Activated CD8-positive, alpha-beta memory T cell treated with anti-CD3 and anti-CD28 coated beads, Interleukin-2, amount 50 U/mL, for 4 hours (primary cell): ENCODE measurements around the gene CACFD1.

Experiments used
- DNase-seq: peaks from one replicate; pipeline ENCODE4 v3.0.0-alpha.2; 2020

Gene CACFD1

DNA sequence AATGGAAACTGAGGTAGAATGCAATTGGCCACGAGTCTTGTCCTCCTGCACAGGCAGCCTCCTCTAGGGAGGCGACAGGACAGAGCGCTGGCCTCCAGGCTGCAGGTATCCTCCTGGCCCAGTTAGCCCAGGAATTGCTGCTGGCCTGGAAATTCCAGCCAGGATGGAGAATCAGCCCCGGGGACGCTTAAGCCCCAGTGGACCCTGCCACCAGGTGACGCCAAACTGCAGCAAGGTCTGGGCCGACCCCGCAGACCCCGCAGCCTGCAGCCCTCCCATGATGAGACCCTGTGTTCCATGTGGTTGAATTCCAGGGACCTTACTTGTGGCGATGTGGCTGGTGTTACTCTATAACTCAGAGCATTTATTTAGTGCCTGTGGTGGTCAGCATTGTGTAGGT, 7.3 kb downstream of the CACFD1 start:
- DNase-seq = no peak

DNA sequence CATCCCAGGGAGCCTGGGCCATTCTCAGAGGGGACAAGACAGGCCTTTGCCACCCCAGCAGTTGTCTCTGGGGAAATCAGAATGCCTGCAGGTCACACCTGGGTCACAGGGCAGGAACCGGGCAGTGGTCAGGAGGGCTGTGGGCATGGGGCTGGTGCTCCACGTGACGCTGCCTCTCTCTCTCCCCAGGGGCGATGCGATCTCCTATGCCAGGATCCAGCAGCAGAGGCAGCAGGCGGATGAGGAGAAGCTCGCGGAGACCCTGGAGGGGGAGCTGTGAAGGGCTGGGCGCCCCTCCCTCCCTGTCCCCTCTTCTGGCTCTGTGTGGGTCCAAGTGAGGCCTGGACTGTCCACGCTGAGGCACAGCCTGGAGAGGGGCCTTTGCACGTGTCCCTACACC, 8.6 kb downstream of the CACFD1 start:
- DNase-seq = no peak

DNA sequence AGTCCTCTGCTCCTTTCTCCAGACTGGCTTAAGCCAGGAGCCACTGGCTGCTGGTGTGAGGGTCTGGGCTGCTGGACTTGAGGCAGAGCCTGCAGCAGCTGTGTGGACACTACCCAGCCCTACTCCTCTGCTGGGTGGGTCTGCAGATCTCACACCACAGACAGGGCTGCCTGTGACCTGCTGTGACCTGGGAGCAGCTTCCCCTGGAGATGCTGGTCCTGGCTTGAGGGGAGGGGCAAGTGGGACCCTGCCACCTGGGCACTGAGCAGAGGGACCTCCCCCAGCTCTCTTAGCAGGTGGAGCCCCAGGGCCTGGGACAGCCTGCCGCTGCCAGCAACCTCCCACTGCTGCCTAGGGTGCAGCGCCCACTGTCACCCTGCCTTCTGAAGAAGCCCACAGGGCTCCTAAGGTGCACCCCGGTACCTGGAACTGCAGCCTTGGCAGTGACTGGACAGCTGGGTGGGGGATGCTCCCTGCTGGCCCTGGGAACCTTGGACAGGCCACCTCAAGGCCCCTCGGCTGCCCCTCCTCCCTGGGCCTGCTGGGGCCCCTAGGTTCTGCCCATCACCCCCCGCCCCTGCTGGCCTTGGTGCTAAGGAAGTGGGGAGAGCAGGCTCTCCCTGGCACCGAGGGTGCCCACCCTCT, 9.1 kb downstream of the CACFD1 start:
- no peak for DNase-seq

DNA sequence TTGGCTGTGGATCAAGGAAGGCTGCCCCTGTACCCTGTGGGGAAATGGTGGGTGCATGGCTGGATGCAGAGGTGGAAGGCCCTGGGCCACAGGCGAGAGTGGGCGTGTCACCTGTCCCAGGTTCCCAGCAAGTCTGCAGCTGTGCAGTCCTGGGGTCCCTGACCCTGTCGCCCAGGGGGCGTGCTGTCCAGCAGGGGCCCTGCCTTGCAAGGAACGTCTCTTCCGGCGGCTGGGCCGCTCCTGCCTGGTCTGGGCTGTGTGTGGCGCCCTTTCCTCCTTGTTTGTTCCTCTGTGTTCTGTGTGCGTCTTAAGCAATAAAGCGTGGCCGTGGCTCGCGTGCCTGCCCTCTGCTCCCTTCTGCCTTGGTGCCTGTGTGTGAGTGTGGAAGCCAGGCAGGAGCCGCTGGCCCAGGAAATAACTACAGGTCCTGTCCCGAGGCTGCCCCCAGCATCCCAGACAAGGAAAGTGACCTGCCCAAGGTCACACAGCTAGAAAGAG, 10.7 kb downstream of the CACFD1 start:
- no peak for DNase-seq

DNA sequence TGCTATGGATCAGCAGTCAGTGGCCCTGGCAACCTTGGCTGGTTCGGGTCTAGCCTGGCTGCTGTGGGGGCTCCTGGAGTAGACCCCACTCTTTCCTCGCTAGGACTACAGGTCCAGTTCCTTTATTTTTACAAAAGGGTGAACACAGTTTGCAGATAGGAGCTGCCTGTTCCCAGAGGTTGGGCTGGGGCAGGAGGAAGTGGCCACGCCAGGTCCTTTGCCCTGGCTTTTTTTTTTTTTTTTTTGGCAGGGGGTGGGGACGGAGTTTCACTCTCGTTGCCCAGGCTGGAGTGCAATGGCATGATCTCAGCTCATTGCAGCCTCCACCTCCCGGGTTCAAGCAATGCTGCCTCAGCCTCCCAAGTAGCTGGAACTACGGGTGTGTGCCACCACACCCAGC, 11.2 kb downstream of the CACFD1 start:
- no peak for DNase-seq

DNA sequence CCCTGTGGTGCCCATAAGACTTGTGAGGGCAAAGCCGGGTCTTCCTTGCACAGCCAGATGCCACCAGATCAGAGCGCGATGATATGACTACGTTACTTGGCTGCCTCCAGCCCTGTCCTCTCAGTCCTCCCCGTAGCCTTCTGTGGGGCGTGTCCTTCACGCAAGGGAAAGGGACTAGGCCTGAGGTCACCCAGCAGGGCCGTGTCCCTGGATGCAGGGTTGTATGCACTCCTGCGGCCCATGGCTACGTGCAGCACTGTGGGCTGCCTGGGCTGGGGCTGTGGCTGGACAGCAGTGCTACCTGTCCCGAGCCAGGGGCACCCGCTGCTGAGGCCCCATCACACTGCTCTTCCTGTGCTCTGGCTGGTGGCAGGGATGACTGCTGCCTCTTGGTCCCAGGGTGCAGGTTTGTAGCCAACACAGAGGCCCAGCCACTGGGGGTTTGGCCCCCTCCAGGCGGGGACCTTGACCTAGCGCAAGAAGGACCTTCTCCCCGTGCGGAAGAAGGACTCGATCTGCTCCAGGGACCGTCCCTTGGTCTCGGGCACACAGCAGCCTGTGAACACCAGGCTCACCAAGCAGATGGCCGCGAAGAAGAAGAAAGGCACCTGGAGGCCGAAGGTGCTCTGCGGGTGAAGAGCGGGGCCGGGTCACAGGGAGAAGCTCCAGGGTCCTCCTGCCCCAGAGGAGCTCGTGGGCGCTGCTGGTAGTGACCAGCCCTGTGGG, 11.9 kb downstream of the CACFD1 start:
- DNase-seq = no peak

DNA sequence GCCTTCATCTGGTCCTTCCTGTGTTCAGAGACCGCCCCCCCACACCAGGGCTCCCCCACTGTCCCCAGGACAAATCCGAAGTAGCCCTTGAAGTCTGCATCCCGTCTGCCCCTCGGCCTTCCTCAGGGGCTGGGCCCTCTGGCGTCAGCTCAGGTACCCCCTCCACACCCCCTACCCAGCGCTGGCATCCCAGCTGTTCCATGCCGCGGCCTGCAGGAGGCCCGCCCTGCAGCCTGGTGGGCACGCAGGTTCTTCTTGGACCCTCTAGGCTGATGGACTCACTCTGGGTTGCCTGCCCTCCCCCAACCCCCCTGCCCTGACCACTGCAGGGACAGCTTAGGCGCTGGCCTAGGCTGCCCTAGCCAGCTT, 12.5 kb downstream of the CACFD1 start:
- DNase-seq = no peak

DNA sequence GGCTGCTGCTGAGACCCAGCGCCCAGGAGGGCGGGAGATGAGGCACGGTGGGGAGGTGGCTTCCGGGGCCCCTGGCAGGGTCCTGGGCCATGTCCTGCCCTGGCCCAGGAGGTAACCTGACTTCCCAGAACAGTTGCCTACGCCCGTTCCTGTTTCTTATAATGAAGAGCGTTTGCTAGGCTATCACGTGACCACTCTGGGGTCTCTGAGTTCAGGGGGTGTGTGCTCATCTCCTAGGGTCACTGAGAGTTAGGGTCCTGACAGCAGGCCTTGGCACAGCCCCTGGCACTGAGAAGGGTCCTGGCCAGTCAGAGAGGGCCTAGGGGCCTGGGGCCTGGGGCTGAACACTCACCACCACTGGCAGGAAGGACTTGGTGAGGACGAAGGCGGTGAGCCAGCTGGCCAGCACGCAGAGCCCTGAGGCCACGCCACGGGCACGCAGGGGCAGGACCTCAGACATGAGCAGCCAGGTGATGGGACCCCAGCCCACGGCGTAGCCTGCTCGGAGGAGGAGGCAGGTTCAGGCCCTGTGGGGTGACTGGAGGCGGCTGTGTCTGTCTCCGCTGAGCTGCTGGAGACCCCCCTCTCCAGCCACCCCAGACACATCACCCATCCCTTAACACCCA, 13.1 kb downstream of the CACFD1 start:
- no peak for DNase-seq

DNA sequence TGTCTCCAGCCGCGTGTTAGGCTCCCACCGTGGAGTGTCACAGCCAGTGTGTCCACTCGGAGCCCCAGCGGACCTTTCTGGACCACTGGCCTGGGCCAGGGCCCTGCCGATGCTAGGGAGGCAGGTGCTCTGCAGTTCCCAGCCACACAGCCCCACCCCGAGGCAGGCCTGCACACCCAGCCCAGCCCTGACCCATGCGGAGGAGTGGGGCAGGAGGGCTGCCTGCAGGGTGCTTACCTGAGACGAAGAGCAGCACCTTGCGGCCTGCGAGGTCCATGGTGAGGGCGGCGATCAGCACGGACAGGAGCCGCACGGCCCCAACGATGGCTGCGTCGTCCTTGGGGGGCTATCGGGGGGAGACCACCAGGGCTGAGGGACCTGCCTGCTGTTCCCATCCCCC, 14.0 kb downstream of the CACFD1 start:
- no peak for DNase-seq

DNA sequence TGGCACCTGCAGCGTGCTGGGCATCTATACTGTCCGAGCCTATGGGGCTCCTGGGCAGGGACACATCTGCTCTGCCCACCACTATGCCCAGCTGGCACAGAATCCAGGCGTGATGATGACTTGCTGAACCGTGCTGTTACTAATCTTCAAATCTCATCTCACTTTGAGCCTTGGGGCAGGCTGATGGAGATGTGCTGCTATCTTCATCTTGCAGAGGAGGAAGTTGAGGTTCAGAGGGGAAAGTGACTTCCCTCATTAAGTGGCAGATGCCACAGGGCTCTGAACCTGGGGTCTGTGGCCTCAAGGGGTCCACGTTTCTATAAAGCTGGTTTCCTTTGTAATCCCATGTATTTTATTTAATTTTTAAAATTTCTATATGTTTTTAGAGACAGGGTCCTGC, 14.4 kb downstream of the CACFD1 start:
- DNase-seq = no peak

DNA sequence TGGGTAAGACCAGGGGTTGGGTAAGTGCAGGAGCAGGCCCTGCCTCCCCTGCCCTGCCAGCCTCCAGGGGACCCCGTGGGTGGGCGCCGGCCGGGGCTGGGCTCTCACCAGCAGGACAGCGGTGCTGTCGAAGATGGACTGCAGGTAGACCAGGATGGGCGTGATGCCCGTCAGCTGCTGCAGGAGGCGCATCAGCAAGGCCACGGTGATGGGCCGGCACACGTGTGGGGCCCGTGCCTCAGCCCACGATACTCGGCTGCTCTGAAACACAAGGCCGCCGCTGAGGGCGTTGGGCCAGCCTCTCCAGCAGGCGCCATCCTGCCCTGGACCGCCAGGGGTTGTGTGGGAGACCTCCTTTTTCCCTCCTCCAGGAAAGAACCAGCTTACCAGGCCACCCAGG, 15.1 kb downstream of the CACFD1 start:
- DNase-seq = no peak

DNA sequence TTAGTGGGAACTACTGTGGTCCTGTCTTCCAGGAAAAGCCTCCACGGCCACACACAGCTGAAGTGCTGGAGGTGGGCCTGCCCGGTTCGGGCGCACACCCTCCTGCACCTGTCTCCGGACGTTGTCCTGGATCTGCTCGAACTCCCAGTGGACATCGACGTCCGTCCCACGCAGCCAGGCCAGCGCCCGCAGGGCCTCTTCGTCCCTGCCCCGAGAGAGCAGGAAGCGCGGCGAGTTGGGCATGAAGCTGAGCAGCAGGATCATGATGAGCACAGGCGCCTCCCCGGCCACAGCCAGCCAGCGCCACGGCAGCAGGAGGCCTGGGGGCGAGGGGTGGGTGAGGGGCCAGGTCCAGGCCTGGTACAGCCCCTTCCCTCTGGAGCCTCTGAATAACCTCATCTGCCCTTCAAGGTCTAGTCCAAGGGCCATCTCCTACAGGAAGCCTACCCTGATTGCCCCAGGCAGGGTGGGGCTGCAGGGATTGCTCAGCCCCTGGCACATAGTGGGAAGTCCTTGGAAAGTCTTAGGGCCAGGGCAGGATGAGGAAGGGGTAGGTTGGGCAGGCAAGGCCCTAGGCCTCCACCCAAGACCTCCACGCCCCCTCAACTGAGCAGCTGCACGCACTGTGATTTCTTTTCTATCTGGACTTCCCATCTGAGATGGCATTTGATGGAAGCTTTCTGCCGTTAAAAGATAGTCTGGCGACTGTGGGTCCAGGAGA, 15.7 kb downstream of the CACFD1 start:
- DNase-seq = no peak

DNA sequence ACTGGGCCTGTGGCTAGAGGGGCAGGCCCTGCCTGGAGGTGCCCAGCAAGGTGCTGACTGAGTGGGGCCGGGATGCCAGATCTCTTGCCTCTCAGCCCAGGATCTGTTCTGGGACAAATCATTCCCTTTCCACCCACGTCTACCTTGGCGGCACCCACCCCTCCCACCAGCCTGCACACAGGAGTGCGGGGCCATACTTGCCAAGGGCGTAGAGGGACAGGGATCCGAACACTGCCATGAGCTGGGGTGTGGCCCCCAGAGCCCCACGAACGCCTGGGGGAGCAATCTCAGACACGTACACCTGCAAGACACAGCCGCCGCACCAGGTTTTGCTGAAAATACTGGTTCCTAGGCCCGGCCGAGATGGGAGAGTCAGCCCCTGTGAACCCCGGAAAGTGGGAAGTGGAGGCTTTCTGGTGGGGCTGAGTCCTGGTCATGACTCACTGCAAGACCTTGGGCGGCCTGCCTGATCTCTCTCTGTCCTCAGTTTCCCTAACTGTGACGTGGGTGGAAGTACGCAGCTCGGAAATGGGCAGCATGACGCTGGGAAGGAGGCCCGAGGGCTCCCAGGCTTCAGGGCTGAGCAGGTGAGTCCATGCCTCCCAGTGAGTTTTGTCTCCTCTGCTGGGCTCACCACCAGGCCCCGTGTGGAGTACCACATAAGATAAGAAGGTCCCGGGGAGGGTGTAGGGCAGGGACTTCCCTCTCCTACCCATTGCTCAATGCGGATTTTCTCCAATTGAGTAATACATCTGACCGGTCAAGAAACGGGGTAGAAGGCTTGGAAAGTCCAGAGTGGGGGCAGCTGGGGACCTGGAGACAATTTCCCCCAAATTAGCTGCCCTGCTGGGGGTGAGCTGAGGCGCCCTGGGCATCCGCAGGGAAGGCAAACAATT, 16.5 kb downstream of the CACFD1 start:
- DNase-seq = no peak

DNA sequence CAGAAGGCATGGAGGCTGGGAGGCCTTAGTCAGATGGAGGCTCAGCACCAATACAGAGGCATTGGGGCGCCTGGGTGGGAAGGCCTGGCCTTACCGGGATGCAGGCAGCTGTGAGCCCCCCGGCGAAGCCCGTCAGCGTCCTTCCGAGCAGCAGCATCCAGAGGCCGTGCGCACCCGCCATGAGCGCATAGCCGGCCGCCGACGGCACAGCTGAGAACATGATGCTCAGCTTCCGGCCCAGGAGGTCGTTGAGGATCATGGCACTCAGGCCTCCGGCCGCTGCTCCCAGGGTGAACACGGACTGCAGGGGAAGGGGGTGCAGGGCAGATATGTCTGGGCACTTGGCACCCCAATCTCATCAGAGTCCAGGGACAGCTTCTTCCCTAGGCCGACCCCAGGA, 17.2 kb downstream of the CACFD1 start:
- DNase-seq = no peak

DNA sequence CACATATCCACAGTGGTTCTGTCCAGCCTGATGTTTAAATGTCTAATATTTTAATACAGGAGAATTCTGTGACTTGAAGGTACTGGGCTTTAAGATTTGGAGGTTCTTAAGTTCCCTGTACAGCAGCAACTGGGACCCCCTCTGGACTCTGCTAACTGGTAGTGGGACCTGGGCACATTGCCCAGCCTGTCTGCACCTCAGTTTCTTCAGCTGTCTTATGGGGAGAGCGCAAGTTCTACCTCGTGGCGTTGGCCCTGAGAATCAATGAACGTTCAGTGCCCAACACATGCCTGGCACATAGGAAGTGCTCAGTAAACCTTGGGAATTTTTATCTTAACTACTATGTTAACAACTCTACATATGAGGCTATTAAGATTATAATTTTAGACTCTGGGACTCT, 17.7 kb downstream of the CACFD1 start:
- no peak for DNase-seq

DNA sequence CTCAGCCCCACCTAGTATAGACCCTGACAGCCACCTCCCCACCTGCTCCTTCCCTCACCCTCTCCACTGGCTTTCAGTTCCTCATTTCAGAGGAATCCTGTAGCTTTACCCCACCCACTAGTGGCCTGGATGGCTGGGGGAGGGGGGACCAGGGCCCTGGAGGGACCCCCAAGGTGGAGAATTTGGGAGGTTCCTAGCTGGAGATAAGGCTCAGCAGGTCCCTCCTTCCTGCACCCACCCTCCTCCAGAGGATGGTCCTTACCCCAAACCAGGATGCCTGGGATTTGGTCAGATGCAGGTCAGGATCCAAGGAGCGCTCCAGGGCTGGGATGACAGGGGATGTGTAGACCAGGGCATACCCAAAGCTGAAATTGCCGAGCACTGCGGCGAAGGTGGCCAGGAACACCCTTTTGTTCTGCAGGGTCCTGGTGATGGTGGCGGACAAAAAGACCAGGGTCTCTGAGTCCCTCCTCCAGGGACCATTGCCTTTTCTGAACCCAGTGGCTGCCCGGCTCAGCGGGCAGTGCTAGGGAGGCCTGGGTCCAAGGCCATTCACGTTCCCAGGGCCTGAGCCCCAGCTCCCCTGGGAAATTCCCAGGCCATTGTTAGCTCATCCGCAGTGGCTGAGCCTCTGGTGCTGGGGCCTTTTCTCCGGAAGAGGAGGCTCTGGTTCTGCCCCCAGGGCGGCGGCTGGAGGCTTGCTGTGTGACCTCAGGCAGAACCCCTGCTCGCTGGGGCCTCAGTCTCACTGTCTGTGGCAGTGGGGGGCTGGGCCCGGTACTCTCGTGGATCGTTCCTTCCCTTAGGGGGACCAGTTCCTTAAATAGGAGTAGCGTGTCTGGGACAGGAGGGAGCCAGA, 18.4 kb downstream of the CACFD1 start:
- no peak for DNase-seq

DNA sequence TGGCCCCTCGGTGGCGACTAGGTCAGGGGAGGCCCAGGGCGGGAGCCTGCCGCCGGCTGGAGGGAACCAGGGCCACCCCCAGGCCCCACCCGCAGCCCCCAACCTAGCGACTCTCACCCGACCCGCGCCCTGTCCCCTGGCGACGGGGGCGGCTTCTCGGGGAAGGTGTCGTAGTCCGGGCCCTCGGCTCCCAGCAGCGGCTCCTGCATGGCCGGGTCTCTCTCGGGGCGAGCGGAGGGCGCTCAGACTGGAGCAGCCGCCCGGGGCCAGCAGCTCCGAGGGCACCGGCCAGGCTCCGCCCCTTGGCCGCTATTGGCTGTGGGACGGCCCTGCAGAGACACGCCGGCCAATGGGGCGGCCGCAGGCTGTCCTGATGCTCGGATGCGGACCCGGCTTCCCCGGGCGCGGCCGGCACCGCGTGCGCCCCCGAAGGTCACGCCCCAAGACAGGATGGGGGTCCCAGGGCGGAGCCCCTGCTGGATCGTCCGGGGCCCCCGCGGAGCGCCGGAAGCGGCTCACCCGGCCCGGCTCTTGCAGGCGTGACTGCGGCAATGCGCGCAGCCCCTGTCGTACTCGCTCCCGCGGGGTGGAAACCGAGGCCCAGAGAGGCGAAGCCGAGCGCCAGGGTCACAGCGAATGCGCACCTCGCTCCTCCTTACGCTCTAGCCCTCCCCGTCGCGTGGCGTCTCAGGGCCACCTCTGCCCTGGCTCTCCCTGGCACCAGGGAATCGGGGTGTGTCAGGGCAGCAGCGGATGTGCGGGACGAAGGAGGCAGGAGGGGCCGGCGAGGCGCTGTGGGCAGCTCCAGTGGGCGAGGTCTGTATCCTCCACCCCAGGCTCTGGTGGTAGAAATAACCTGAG, 19.3 kb downstream of the CACFD1 start, which contains the start of gene SLC2A6:
TSS of gene SLC2A6 (minus strand) at position 249 of the 861 bp plus-strand sequence. CDS start at position 209, 40 bp downstream.
- DNase-seq = peak; percentile 83

DNA sequence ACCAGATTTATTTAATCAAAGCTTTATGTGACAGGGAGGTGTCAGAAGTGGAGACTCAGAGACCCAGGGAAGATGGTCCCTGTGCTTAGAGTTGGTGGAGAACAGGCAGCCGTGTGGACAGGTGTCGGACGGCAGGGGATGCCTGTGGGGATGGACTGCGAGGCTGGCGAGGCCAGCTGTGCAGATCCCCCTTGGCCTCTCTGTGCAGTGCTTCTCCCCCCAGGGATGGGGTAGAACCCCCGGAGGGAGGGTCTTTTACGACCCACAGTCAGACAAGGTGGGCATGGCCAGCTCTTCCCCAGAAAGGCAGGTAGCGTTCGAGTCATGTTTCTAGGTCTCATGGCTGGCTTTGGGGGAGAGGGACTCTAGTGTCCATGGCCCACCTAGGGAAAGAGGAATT, 23.8 kb downstream of the CACFD1 start:
- DNase-seq = no peak

DNA sequence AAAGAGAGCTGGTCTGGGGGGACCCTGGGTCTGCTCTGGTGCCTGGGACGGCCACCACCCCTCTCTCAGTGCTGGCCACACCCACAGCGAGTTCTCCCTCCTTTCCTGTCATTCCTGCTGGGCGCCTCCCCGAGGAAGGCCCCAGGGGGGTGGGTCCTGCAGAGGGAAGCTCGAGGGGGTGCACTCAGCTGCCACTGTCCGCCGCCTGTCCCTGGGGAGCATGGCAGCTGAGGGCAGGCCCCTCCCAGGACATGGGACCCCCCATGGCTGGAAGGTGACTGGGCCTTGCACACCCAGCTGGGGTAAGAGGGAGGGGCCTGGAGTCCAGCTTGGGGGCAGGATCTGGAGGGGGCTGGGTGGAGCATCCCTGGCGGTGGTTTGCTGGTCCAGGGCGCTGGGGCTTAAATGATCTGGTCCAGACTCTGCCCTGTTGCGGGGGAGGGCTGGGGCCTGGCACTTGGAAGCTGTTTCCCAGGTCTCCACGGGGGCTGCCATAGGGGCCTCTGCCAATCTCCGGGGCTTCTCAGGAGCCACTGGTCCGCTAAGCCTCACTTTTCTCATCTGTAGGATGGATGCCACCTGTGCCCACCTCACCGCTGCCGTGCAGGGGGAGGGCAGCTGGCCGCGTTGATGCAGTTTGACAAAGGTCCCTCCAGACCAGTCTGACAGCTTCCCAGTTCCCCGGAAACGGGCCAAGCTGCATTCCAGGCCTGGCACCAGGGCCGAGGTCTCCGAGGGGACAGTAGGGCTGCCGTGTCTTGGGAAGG, 25.1 kb downstream of the CACFD1 start:
- no peak for DNase-seq
